Neutrophil (primary cell): Measurements from ENCODE around the gene RALGAPA2.

Experiments
- H3K27ac ChIP-seq: fragments of 200-600 bp; sonication (generic); 2 replicates; pipeline ENCODE4 v1.5.1; 2016; ENCODE audit warnings: mild to moderate bottlenecking, moderate library complexity
- H3K27me3 ChIP-seq: fragments of 200-600 bp; sonication (generic); 2 replicates; pipeline ENCODE4 v1.6.0; 2016; ENCODE audit warnings: mild to moderate bottlenecking
- H3K36me3 ChIP-seq: fragments of 200-600 bp; sonication (generic); 2 replicates; pipeline ENCODE4 v1.5.1; 2017
- H3K4me1 ChIP-seq, 2 experiments: fragments of 200-600 bp in 1 of 2; sonication (generic) in 1 of 2; 1 replicate in 1 of 2; 2 replicates in 1 of 2; pipeline versions ENCODE4 v1.5.1 to v1.6.1; 2013 to 2016; ENCODE audit warnings: low read depth in 1 of 2, low read length in 1 of 2, mild to moderate bottlenecking in 1 of 2, moderate library complexity in 1 of 2; ENCODE audit not compliant: control insufficient read depth in 1 of 2, insufficient read depth in 1 of 2
- H3K4me3 ChIP-seq, 2 experiments: fragments of 200-600 bp in 1 of 2; sonication (generic) in 1 of 2; 1 replicate in 1 of 2; 2 replicates in 1 of 2; pipeline ENCODE4 v1.5.1; 2013 to 2016; ENCODE audit warnings: low read depth in 1 of 2, low read length in 1 of 2, mild to moderate bottlenecking in 1 of 2, moderate library complexity in 1 of 2
- H3K9me3 ChIP-seq: fragments of 200-600 bp; sonication (generic); 2 replicates; pipeline ENCODE4 v1.5.1; 2016
- TF ChIP-seq, protein P1 (sequence below): fragments of 200-600 bp; sonication (generic); IDR thresholded peaks from 2 replicates; pipeline ENCODE4 v1.5.1; 2016; ENCODE audit warnings: antibody characterized with exemption

RALGAPA2 gene

DNA sequence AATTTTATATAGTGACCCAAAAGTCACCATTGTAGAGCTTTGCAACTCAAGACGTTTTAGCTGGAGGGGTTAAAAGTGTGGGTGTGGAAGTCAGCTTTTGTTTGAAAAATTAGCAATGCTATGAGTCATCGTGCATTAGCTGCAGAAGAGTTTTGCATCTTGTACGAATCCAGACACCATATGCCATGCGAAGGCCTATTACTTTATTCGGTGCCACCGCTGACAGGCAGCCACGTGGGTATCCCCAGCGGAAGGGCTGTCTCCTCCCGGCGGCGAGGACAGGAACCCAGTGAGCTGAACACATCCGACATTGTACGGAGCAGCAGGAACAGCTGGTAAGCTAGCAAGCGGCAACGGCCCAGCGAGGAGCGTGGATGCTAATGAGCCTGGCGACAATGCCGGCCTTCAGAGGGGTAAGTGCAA is 260.2 kb downstream of the RALGAPA2 start:
- Histone ChIP-seq H3K27me3 (no peaks in the 10 kb centered on the region), H3K4me1 (peaks cover 22 to 26% of the 10 kb centered on the region in 2 experiments), H3K27ac (peak overlapping the region; percentile 16), H3K9me3 (no peaks in the 10 kb centered on the region), H3K36me3 (peaks cover 29% of the 10 kb centered on the region), H3K4me3 (no peak overlapping the region)
- TF ChIP-seq, protein P1, sequence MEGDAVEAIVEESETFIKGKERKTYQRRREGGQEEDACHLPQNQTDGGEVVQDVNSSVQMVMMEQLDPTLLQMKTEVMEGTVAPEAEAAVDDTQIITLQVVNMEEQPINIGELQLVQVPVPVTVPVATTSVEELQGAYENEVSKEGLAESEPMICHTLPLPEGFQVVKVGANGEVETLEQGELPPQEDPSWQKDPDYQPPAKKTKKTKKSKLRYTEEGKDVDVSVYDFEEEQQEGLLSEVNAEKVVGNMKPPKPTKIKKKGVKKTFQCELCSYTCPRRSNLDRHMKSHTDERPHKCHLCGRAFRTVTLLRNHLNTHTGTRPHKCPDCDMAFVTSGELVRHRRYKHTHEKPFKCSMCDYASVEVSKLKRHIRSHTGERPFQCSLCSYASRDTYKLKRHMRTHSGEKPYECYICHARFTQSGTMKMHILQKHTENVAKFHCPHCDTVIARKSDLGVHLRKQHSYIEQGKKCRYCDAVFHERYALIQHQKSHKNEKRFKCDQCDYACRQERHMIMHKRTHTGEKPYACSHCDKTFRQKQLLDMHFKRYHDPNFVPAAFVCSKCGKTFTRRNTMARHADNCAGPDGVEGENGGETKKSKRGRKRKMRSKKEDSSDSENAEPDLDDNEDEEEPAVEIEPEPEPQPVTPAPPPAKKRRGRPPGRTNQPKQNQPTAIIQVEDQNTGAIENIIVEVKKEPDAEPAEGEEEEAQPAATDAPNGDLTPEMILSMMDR: no peak

DNA sequence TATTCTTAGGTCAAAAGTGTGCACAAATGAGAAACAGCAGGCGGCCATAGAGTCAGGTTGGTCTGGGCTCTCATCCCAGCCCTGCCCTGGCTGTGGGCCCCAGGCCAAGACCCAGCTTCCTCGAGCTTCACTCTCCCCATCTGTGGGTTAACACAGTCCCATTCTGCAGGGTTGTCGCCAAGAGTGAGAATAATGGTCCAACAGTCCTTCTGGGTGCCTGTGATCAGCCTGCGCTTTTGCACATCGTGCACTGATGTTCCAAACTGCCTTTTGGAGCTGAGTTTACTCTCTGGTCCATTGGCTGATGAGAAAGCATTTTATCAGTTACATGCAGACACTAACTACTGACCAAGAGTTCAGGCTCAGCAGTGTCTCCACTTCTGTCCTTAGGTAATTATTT is 261.9 kb downstream of the RALGAPA2 start:
- H3K36me3 ChIP-seq: peaks cover 29% of the 10 kb centered on the region
- H3K9me3 ChIP-seq: no peaks in the 10 kb centered on the region
- TF ChIP-seq, protein P1: no peak
- no peak overlapping the region for H3K27ac ChIP-seq
- no peak overlapping the region for H3K4me3 ChIP-seq
- peaks cover 10 to 12% of the 10 kb centered on the region in 2 experiments for H3K4me1 ChIP-seq
- no peaks in the 10 kb centered on the region for H3K27me3 ChIP-seq

DNA sequence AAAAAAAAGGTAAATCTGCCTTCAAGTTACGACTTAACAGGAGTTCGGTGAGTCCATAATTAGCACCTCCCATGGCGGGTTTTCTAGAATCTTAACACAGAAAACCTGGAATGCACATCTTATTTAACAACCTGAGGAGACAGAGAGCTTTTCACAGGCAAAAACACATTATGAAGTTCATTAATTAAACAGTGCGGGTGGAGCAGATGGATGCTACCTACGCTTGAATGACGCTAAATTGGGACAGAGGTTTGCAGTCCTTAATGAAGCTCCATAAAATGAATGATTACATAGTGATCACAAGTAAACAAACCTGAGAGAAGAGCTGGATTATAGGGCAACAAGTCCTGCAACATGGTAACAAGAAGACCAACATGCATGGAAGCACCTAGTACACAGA is 263.6 kb downstream of the RALGAPA2 start:
- peaks cover 10 to 12% of the 10 kb centered on the region in 2 experiments for H3K4me1 ChIP-seq
- H3K27ac ChIP-seq: no peak overlapping the region
- TF ChIP-seq, protein P1: no peak
- H3K9me3 ChIP-seq: no peaks in the 10 kb centered on the region
- H3K36me3 ChIP-seq: peaks cover 18% of the 10 kb centered on the region
- H3K4me3 ChIP-seq: no peak overlapping the region
- no peaks in the 10 kb centered on the region for H3K27me3 ChIP-seq

DNA sequence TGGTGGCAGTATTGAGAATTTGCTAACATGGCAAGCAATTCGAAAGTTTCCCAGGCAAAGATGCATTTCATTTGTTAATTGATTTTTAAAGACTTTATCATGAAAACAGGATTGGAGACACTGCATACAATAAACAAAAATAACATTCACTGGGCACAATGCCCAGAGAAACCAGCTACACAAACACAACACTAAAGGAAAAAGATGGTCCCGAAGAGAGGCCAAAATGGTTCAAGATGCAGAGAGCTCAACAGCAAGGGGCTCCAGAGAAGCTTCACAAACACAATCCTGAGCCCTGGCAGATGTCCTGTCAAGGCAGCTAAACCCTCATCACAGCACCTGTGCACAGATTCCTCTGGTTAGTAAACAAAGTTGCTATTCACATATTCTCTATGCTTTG is 265.2 kb downstream of the RALGAPA2 start:
- no peaks in the 10 kb centered on the region for H3K9me3 ChIP-seq
- H3K27ac ChIP-seq: no peak overlapping the region
- H3K36me3 ChIP-seq: peaks cover 8% of the 10 kb centered on the region
- TF ChIP-seq, protein P1: no peak
- H3K4me1 ChIP-seq: peaks cover under 1 to 2% of the 10 kb centered on the region in 2 experiments
- no peaks in the 10 kb centered on the region for H3K27me3 ChIP-seq
- H3K4me3 ChIP-seq: no peak overlapping the region

DNA sequence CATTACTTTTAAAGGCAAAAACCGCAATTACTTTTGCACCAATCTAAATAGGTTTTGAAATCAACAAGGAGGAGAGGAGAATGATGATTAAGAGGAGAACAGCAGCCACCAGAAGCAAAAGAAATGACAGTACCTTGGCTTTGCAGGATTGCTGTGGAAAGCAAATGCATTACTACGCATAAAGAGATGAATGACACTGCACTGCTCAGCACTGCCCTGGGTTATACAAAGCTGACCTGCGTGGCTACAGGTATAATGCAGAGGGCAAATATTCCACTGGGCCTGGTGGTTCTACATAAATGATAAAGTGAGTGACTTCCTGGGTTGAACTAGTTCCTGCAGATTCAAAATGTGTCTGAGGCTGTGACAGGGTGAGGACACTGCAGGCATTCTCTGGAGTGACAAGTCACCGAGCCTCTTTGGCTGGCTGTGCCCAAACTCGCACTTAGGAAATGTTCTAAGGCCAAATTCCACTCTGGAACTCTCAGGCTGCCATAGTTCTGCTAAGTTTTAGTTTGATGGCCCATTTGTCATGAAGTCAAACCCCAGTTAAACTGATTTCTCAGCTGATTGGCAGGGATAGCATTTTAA is 265.9 kb downstream of the RALGAPA2 start:
- Histone ChIP-seq H3K9me3 (no peaks in the 10 kb centered on the region), H3K27ac (no peak overlapping the region), H3K4me3 (no peak overlapping the region), H3K4me1 (no peaks in the 10 kb centered on the region), H3K36me3 (peaks cover 8% of the 10 kb centered on the region), H3K27me3 (no peaks in the 10 kb centered on the region)
- TF ChIP-seq, protein P1: no peak

DNA sequence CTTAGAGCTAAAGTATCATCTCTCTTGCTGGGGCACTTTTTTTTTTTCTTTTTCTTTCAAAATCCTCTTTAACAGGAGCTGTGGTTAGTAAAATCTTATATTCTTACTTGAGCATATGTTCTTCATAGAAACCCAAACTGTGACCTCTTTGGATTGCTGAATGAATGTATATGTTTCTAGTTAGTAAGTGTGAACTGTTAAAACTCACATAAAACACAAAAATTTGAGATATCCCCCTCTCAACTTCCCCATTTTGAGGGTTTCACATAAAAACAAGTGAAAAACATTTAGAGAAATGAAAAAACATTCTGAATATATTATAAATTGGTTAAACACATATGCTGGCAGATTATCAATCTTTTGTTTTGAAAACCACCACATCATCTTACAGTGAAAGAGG is 266.4 kb downstream of the RALGAPA2 start:
- H3K4me3 ChIP-seq: no peak overlapping the region
- H3K4me1 ChIP-seq: no peaks in the 10 kb centered on the region
- TF ChIP-seq, protein P1: no peak
- peaks cover 12% of the 10 kb centered on the region for H3K36me3 ChIP-seq
- no peaks in the 10 kb centered on the region for H3K27me3 ChIP-seq
- no peak overlapping the region for H3K27ac ChIP-seq
- H3K9me3 ChIP-seq: no peaks in the 10 kb centered on the region
